MM.1S (cell line): Measurements from ENCODE around the gene ITM2B.

Experiments
- EZH2 ChIP-seq: fragments of 300-600 bp; sonication (generic); optimal IDR thresholded peaks from 2 replicates; pipeline ENCODE3; 2017; ENCODE audit warnings: low read depth, mild to moderate bottlenecking, antibody characterized with exemption, low read length, mixed read lengths
- EZH2phosphoT487 ChIP-seq: fragments of 300-600 bp; sonication (generic); IDR thresholded peaks from 2 replicates; pipeline ENCODE4 v1.6.1; 2018; ENCODE audit warnings: antibody characterized with exemption, low read length
- TF ChIP-seq, protein P1 (sequence below): fragments of 300-600 bp; sonication (generic); IDR thresholded peaks from 2 replicates; pipeline ENCODE4 v1.5.1; 2016; ENCODE audit warnings: antibody characterized with exemption, low read length, mixed read lengths

DNA sequence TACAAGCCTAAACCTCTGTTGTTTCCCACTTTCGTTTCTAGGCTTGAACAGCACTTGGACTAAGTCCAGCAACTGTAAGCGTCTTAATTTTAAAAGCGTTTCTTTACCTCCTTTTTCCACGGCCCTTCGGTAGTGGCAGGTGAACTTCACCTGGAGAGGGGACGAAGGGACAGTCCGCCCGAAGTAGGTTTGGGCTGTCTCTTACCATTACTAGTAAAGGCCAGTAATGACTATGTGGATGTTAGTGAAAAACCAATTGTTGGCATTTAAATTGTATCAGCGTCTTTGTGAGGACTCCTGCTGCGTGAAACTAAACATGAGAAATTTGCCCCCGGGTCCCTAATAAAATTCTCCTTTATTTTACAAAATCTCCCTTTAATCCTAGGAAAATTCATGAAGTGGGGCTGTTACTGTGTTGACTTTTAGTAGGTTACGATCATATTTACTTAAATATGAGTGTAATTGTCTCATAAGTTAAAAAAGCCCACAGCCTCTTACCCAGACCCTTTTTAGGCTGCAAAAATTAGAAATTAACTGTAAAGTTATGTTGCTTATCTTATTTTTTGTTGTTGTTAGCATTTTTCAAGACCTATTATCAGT, 983 bp downstream of the ITM2B start:
- TF ChIP-seq, protein P1, sequence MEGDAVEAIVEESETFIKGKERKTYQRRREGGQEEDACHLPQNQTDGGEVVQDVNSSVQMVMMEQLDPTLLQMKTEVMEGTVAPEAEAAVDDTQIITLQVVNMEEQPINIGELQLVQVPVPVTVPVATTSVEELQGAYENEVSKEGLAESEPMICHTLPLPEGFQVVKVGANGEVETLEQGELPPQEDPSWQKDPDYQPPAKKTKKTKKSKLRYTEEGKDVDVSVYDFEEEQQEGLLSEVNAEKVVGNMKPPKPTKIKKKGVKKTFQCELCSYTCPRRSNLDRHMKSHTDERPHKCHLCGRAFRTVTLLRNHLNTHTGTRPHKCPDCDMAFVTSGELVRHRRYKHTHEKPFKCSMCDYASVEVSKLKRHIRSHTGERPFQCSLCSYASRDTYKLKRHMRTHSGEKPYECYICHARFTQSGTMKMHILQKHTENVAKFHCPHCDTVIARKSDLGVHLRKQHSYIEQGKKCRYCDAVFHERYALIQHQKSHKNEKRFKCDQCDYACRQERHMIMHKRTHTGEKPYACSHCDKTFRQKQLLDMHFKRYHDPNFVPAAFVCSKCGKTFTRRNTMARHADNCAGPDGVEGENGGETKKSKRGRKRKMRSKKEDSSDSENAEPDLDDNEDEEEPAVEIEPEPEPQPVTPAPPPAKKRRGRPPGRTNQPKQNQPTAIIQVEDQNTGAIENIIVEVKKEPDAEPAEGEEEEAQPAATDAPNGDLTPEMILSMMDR: no peak
- TF ChIP-seq EZH2: no peak
- no peak for TF ChIP-seq EZH2phosphoT487
